Stomach (tissue), 4 donors: Measurements from ENCODE around the gene ASPDH.

Experiments used
- CTCF ChIP-seq, 7 experiments: fragments of 450-650 bp in 4 of 7; fragments of 200-600 bp in 3 of 7; sonication (generic) in 3 of 7; IDR thresholded peaks; one replicate each; pipeline ENCODE4 v1.5.1; 2016 to 2019; ENCODE audit warnings: antibody characterized with exemption in 7 of 7, control low read depth in 2 of 7, mild to moderate bottlenecking in 1 of 7
- EP300 ChIP-seq: sonication (generic); formaldehyde crosslinking; IDR thresholded peaks from one replicate; pipeline ENCODE4 v1.6.1; 2017; ENCODE audit warnings: antibody characterized with exemption

- no peak for TF ChIP-seq CTCF (IDR thresholded peaks at IDR 0.05)
- TF ChIP-seq EP300: no peak
These were observed 2.5 kb downstream of the ASPDH start, which contains the start of gene JOSD2 for GRCh38 chr19:50511069-50511822.
